Measurements from ENCODE around the gene STRADB.

GRCh38 chr2:201432038-201432620 is 19.4 kb upstream of the STRADB start:
- no peak for TF ChIP-seq EZH2phosphoT487 (IDR thresholded peaks at IDR 0.05; ENCODE audit: low read depth, severe bottlenecking, unreplicated experiment)
- TF ChIP-seq, protein P1, sequence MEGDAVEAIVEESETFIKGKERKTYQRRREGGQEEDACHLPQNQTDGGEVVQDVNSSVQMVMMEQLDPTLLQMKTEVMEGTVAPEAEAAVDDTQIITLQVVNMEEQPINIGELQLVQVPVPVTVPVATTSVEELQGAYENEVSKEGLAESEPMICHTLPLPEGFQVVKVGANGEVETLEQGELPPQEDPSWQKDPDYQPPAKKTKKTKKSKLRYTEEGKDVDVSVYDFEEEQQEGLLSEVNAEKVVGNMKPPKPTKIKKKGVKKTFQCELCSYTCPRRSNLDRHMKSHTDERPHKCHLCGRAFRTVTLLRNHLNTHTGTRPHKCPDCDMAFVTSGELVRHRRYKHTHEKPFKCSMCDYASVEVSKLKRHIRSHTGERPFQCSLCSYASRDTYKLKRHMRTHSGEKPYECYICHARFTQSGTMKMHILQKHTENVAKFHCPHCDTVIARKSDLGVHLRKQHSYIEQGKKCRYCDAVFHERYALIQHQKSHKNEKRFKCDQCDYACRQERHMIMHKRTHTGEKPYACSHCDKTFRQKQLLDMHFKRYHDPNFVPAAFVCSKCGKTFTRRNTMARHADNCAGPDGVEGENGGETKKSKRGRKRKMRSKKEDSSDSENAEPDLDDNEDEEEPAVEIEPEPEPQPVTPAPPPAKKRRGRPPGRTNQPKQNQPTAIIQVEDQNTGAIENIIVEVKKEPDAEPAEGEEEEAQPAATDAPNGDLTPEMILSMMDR (IDR thresholded peaks at IDR 0.05; ENCODE audit: poor library complexity): no peak
